ENCODE data around the gene HGFAC.

DNA sequence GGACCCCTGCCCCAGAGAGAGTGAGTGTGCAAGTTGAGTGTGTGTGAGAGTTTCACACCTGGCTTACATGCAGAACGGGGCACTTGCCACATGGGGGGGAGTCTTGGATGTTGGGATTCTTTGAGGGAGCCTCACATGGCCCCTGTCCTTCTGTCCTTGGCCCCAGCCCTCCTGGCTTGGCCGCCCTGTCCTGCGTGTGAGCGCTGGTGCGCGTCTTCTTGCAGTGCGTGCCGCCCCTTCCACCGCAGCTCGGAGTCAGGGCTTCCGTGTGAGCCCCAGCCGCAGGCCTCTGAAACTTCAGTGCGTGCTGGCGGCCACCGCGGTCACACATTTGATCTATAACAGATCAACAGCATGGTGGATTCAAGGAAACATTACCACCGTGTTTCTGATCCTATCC, 30.1 kb upstream of the HGFAC start:
- TF ChIP-seq, protein P1, sequence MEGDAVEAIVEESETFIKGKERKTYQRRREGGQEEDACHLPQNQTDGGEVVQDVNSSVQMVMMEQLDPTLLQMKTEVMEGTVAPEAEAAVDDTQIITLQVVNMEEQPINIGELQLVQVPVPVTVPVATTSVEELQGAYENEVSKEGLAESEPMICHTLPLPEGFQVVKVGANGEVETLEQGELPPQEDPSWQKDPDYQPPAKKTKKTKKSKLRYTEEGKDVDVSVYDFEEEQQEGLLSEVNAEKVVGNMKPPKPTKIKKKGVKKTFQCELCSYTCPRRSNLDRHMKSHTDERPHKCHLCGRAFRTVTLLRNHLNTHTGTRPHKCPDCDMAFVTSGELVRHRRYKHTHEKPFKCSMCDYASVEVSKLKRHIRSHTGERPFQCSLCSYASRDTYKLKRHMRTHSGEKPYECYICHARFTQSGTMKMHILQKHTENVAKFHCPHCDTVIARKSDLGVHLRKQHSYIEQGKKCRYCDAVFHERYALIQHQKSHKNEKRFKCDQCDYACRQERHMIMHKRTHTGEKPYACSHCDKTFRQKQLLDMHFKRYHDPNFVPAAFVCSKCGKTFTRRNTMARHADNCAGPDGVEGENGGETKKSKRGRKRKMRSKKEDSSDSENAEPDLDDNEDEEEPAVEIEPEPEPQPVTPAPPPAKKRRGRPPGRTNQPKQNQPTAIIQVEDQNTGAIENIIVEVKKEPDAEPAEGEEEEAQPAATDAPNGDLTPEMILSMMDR (IDR thresholded peaks at IDR 0.05) = no peak
- TF ChIP-seq, protein P2, sequence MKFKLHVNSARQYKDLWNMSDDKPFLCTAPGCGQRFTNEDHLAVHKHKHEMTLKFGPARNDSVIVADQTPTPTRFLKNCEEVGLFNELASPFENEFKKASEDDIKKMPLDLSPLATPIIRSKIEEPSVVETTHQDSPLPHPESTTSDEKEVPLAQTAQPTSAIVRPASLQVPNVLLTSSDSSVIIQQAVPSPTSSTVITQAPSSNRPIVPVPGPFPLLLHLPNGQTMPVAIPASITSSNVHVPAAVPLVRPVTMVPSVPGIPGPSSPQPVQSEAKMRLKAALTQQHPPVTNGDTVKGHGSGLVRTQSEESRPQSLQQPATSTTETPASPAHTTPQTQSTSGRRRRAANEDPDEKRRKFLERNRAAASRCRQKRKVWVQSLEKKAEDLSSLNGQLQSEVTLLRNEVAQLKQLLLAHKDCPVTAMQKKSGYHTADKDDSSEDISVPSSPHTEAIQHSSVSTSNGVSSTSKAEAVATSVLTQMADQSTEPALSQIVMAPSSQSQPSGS (CRISPR knock-in tag; IDR thresholded peaks at IDR 0.05; ENCODE audit: borderline replicate concordance, low read depth) = no peak
- no peak for TF ChIP-seq ZNF121 (CRISPR knock-in tag; IDR thresholded peaks at IDR 0.05)
- no peak for TF ChIP-seq MAX (CRISPR knock-in tag; IDR thresholded peaks at IDR 0.05)
- no peak for TF ChIP-seq TEAD1 (CRISPR knock-in tag; IDR thresholded peaks at IDR 0.05)
- no peak for TF ChIP-seq SP1 (CRISPR knock-in tag; conservative IDR thresholded peaks at IDR 0.05)
- TF ChIP-seq CREB1 (CRISPR knock-in tag; IDR thresholded peaks at IDR 0.05) = no peak
- TF ChIP-seq SMAD3 (CRISPR knock-in tag; IDR thresholded peaks at IDR 0.05; ENCODE audit: borderline replicate concordance) = no peak

All from WTC11 (cell line).